Measurements from ENCODE around the gene RFNG.

RFNG gene

GRCh38 chr17:82061047-82061925 is 9.7 kb upstream of the RFNG start:
- Histone ChIP-seq H2AFZ (ENCODE audit: low read depth) (no peak overlapping the region), H3K79me2 (ENCODE audit: insufficient read depth, low read depth) (peaks cover 13% of the 10 kb centered on the region), H3K36me3 (ENCODE audit: insufficient read depth) (peaks cover 10% of the 10 kb centered on the region), H3K9ac (no peak overlapping the region), H3K4me2 (no peak overlapping the region), H3K4me3 (IDR thresholded peaks at IDR 0.05; ENCODE audit: insufficient read depth, low read depth, low read length) (no peak overlapping the region), H3K27ac (no peak overlapping the region), H3K27me3 (ENCODE audit: insufficient read depth, low read depth) (no peaks in the 10 kb centered on the region), H3K4me1 (ENCODE audit: low read depth, poor library complexity, severe bottlenecking) (peaks cover 12% of the 10 kb centered on the region), H4K20me1 (ENCODE audit: insufficient read depth) (no peaks in the 10 kb centered on the region)
- no peak for TF ChIP-seq CTCF (conservative IDR thresholded peaks at IDR 0.05; ENCODE audit: low read depth, low read length)

- no peaks in the 10 kb centered on the region for H4K20me1 ChIP-seq (ENCODE audit: insufficient read depth)
- H3K36me3 ChIP-seq (ENCODE audit: insufficient read depth), result peaks cover 10% of the 10 kb centered on the region
- H2AFZ ChIP-seq (ENCODE audit: low read depth), result no peak overlapping the region
- H3K27me3 ChIP-seq (ENCODE audit: insufficient read depth, low read depth), result no peaks in the 10 kb centered on the region
- no peak overlapping the region for H3K9ac ChIP-seq
- no peak overlapping the region for H3K4me3 ChIP-seq (IDR thresholded peaks at IDR 0.05; ENCODE audit: insufficient read depth, low read depth, low read length)
- TF ChIP-seq CTCF (conservative IDR thresholded peaks at IDR 0.05; ENCODE audit: low read depth, low read length), result no peak
- H3K79me2 ChIP-seq (ENCODE audit: insufficient read depth, low read depth), result peaks cover 13% of the 10 kb centered on the region
- no peak overlapping the region for H3K4me2 ChIP-seq
- H3K27ac ChIP-seq, result no peak overlapping the region
- peaks cover 9% of the 10 kb centered on the region for H3K4me1 ChIP-seq (ENCODE audit: low read depth, poor library complexity, severe bottlenecking)
Observed at GRCh38 chr17:82060614-82061013, 9.0 kb upstream of the RFNG start.

GRCh38 chr17:82060001-82060380 is 8.4 kb upstream of the RFNG start:
- Histone ChIP-seq H3K4me1 (ENCODE audit: low read depth, poor library complexity, severe bottlenecking) (peaks cover 9% of the 10 kb centered on the region), H3K79me2 (ENCODE audit: insufficient read depth, low read depth) (peaks cover 10% of the 10 kb centered on the region), H3K9ac (no peak overlapping the region), H2AFZ (ENCODE audit: low read depth) (no peak overlapping the region), H3K4me3 (IDR thresholded peaks at IDR 0.05; ENCODE audit: insufficient read depth, low read depth, low read length) (no peak overlapping the region), H3K36me3 (ENCODE audit: insufficient read depth) (peaks cover 11% of the 10 kb centered on the region), H3K4me2 (no peak overlapping the region), H3K27me3 (ENCODE audit: insufficient read depth, low read depth) (no peaks in the 10 kb centered on the region), H3K27ac (no peak overlapping the region), H4K20me1 (ENCODE audit: insufficient read depth) (no peaks in the 10 kb centered on the region)
- TF ChIP-seq CTCF (conservative IDR thresholded peaks at IDR 0.05; ENCODE audit: low read depth, low read length), result no peak

GRCh38 chr17:82059272-82060000 is 7.8 kb upstream of the RFNG start:
- Histone ChIP-seq H3K36me3 (ENCODE audit: insufficient read depth) (peaks cover 13% of the 10 kb centered on the region), H3K9ac (no peak overlapping the region), H2AFZ (ENCODE audit: low read depth) (no peak overlapping the region), H3K27ac (no peak overlapping the region), H3K4me3 (IDR thresholded peaks at IDR 0.05; ENCODE audit: insufficient read depth, low read depth, low read length) (no peak overlapping the region), H3K79me2 (ENCODE audit: insufficient read depth, low read depth) (peaks cover 4% of the 10 kb centered on the region; the same call in 1 of the 2 replicates), H3K27me3 (ENCODE audit: insufficient read depth, low read depth) (no peaks in the 10 kb centered on the region), H3K4me2 (no peak overlapping the region), H4K20me1 (ENCODE audit: insufficient read depth) (no peaks in the 10 kb centered on the region), H3K4me1 (ENCODE audit: low read depth, poor library complexity, severe bottlenecking) (peaks cover 6% of the 10 kb centered on the region)
- no peak for TF ChIP-seq CTCF (conservative IDR thresholded peaks at IDR 0.05; ENCODE audit: low read depth, low read length)

Data from KMS-11 (cell line).